Medulla oblongata (tissue), 1 donor: ENCODE results near the gene OSGEPL1.
"Not testable (repeated sequence)": the region's sequence is repeated elsewhere in the genome, so short reads cannot be mapped to it uniquely, and the experiment has no call there.

Experiments
- DNase-seq: peaks from one replicate; pipeline ENCODE4 v3.0.0-alpha.2; 2015; ENCODE audit errors: extremely low spot score

The OSGEPL1 gene

GRCh38 chr2:189762551-189763298 lies at the start of gene OSGEPL1:
OSGEPL1 (minus strand) TSS chr2:189762792; CDS start chr2:189761640, 1,152 bp downstream.
- DNase-seq: peak; percentile 97

- no peak for DNase-seq
These were observed 40.8 kb upstream of the OSGEPL1 start for GRCh38 chr2:189803431-189803830.

DNA sequence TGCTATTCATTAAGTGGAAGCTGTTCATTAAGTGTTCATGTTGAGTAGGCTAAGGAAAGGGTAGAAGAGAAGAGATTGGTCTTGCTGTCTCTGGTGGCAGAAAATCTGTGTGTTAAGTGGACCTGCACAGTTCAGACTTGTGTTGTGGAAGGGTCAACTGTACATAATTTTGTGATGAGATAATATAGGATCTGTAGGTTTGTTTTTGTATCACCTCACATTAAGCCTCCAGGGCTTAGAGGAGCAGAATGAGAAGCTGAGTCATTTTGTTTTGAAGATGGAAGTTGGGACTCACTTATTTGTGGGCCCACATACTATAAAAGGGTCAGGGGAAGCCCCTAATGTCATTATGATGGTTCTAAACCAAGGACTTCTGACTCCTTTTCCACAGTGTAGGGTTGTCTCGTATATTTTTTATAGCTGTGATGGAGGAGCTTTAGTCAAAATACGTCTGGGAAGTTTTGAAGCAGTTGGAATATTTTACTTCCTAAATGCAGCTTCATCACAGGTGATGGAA lies 39.9 kb upstream of the OSGEPL1 start:
- DNase-seq: no peak

DNA sequence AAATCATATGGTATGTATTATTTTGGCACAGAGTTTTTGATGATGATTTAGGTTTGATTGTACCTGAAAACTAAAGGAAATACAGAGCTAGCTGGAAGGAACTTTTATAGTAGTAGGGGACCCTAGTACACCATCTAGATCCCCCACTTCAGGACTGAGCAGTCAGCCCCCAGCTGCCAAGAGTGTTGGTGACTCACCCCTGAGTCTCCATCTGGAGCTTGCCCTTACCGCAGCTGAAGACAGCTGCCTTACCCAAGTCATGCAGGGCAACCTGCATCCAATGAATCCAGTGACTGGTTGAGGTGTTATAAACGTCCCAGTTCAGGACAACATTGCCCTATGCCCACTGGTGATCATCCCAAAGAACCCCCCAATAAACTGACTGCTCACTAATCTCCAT lies 36.9 kb upstream of the OSGEPL1 start:
- DNase-seq: no peak

DNA sequence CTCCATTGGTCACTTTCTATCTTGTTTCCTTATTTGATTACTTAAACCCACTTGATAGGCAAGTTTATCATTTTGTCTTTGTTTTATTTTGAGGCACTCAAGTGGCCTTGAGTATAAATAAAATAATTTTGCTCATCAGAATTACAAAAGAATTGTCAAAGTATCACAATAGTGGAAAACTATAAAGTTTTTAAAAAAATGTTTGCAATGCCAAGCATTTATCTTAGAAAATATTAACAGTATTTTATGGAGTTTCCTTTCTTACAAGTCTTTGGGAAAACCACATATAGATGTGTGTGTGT lies 36.4 kb upstream of the OSGEPL1 start:
- no peak for DNase-seq

GRCh38 chr2:189798312-189799029 lies 35.9 kb upstream of the OSGEPL1 start:
- peak; percentile 68 for DNase-seq

GRCh38 chr2:189797902-189798301 lies 35.3 kb upstream of the OSGEPL1 start:
- DNase-seq: peak; percentile 33

DNA sequence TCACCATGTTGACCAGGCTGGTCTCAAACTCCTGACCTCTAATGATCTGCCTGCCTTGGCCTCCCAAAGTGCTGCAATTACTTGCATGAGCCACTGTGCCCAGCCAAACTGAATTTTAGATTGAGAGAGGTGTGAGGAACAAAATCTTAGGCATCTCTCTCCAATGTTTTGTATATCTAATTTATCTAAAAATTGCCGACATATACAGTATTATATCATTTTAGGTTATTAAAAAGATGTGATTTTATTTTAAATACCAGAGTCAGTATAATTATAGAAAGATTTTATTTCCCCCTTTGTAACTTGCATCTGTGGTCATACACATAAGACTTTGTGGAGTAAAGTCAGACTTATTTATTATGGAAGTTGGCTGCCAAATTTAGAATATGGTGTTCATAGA lies 31.7 kb upstream of the OSGEPL1 start:
- no peak for DNase-seq

DNA sequence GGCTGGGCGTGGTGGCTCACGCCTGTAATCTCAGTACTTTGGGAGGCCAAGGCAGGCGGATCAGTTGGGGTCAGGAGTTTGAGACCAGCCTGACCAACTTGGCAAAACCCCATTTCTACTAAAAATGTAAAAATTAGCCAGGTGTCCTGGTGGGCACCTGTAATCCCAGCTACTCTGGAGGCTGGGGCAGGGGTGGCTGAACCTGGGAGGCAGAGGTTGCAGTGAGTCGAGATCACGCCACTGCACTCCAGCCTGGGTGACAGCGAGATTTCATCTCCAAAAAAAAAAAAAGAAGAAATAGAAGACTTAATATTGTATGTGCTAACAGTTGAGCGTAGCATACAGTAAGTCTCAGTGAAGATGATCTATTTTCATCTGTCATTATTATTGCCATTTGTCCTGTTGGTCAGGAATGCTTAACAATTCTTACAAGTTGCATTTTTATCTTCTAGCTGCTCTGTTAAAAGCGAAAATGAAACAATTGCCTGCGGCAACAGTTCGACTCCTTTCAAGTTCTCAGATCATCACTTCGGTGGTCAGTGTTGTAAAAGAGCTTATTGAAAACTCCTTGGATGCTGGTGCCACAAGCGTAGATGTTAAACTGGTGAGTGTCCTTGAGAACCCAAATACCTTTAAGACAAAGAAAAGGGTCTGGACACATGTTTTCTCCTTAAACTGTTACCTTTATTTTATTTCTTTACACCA lies 28.9 kb upstream of the OSGEPL1 start:
- DNase-seq: no peak

GRCh38 chr2:189783927-189784867 lies 21.6 kb upstream of the OSGEPL1 start, which contains the start of the genes ORMDL1 and PMS1:
ORMDL1 (minus strand) TSS chr2:189784339; CDS start chr2:189782595, 1,744 bp downstream.
PMS1 (plus strand) TSS chr2:189784450; CDS start chr2:189791810, 7,360 bp downstream.
- DNase-seq: peak; percentile 98

DNA sequence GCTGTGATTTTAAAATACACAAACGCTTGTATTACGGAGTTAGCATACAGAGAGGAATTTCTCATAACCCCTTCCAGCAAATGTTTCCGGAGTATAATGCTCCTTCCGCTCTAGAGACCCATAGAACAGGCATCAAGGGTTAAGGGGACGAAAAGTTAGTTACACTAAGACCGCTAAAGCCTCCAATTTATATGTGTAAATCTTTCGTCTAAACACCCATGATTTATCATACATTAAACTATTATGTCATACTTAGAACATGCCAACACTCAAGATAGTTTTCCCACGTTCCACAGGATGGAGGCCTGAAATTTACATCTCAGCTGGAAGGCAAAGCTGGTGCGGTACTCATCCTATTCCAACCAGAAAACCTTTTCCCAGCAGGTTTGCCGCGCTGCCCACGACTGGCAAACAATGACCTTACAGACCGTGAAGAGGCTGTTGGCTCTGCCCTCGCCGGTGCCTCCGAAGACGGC lies 20.9 kb upstream of the OSGEPL1 start:
- peak; percentile 37 for DNase-seq

GRCh38 chr2:189782221-189782671 lies 19.7 kb upstream of the OSGEPL1 start:
- no peak for DNase-seq

- DNase-seq: no peak
These were observed 9.6 kb upstream of the OSGEPL1 start for GRCh38 chr2:189772212-189772611.

- DNase-seq: no peak
These were observed 8.2 kb upstream of the OSGEPL1 start for GRCh38 chr2:189770590-189771322.

DNA sequence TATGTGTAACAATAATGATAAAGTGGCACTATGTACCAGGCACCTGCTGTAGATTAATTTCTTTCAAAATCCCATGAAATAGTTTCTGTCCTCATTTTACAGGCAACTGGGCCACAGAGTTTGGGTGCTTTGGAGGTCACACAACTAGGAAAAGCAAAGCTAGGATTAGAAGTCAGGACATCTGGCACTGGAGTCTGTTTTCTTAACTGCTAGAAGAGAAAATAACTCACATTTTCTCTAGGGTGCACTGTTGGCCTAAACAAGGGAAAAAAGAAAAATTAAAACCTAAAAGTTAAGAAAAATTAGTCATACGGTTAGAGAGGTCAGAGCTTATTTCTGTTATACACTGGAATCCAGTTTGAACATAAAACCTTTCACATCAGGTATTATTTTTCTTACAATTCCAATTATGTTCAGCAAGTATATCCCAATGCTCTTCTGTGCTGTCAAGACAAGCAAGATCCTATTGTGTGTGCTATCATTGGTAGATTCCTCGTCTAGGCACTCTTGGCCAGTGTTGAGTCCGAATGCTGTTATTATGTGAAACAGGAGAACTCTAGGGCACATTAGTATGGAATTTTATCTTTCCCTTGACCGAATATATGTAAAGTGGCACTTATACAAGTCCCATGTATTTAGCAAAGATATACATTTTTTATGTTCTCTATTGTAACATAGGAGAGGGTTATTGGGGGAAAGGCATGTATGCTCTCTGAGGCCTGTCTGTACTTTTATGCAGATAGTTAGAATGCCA lies 1.5 kb upstream of the OSGEPL1 start:
- no peak for DNase-seq

GRCh38 chr2:189762229-189762550 lies 402 bp downstream of the OSGEPL1 start:
- no peak for DNase-seq

DNA sequence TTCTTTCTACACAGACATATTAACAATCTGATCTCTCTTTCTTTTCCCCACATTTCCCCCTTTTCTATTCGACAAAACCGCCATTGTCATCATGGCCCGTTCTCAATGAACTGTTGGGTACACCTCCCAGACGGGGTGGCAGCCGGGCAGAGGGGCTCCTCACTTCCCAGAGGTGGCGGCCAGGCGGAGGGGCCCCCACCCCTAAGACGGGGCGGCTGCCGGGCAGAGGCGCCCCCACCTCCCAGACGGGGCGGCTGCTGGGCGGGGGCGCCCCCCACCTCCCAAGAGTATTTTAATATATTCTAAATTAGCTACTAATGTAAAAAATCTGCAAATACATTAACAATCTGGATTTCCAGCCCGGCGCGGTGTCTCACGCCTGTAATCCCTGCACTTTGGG lies 2.4 kb downstream of the OSGEPL1 start:
- DNase-seq: not testable (repeated sequence)

DNA sequence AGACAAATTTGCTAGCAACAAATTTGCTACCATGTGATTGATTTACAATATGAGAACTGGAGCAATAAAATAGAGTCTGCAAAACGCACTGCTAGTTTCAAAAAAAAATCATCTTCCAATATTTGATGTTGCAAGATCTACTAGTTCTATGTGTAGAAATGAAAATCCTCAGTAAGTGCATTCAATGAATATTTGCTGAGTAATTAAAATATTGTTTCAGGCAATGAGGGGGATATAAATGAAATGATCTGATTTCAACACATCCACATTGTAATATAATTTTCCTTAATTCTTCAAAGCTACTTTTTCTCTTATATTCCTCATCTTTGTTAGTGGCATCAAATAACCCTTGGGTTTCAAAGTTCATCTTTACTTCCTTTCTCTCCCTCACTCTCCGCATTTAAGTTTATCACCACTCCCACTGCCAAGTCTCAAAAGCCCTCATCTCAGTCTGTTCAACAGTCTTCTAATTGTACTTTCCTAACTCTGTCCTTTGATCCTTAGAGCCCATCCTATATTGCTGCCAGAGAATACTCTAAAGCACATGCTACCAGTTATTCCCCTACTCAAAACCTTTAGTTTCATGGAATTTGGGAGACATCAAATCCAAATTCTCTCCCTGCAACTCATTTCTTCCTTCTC lies 6.2 kb downstream of the OSGEPL1 start:
- no peak for DNase-seq

DNA sequence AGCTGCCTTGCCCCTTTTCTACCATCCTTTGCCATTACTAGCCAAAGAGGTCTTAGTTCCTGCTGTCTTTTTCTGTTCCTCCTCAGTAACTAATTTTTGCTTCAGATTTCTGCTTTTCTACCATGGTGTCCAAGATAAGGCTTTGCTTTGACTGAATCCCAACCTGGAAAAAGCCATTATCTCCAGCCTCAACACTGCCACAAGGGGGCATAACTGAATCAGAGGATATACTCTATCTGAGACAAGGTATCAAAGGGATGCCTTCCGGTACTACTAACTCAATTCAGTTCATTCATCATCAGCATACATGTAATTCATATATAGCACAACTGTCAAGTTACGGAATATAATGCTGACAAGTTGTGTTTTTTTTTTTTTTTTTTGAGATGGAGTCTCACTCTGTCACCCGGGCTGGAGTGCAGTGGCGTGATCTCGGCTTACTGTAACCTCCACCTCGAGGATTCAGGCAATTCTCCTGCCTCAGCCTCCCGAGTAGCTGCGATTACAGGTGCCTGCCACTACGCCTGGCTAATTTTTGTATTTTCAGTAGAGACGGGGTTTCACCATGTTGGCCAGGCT lies 11.4 kb downstream of the OSGEPL1 start:
- DNase-seq: peak; percentile 20
